Loucy (cell line): ENCODE results near the gene PTPRT.

Source experiments
- H2AFZ ChIP-seq: fragments of 200-600 bp; sonication (generic); 2 replicates; pipeline ENCODE4 v1.6.0; 2016; ENCODE audit warnings: antibody characterized with exemption, mild to moderate bottlenecking, low read length, moderate library complexity
- H3F3A ChIP-seq: fragments of 200-600 bp; 2 replicates; pipeline ENCODE4 v1.6.0; 2016; ENCODE audit warnings: antibody characterized with exemption, low read depth, mild to moderate bottlenecking
- H3K27me3 ChIP-seq: fragments of 200-600 bp; sonication (generic); 2 replicates; pipeline ENCODE4 v1.6.1; 2014; ENCODE audit warnings: low read length, mild to moderate bottlenecking; ENCODE audit not compliant: insufficient read depth, poor library complexity, severe bottlenecking
- H3K36me3 ChIP-seq: fragments of 200-600 bp; sonication (generic); 2 replicates; pipeline ENCODE4 v1.6.1; 2016; ENCODE audit warnings: low read length; ENCODE audit not compliant: insufficient read depth
- H3K4me1 ChIP-seq: fragments of 200-600 bp; sonication (generic); 2 replicates; pipeline ENCODE4 v1.5.1; 2014; ENCODE audit warnings: low read length, mild to moderate bottlenecking; ENCODE audit not compliant: insufficient read depth, poor library complexity, severe bottlenecking
- H3K4me2 ChIP-seq: fragments of 200-600 bp; sonication (generic); 2 replicates; pipeline ENCODE4 v1.6.0; 2014; ENCODE audit warnings: antibody characterized with exemption, low read length, low read depth, mild to moderate bottlenecking; ENCODE audit not compliant: poor library complexity, severe bottlenecking
- H3K4me3 ChIP-seq: fragments of 200-600 bp; sonication (generic); 2 replicates; pipeline ENCODE4 v1.5.1; 2014; ENCODE audit warnings: low read length, mild to moderate bottlenecking, mixed read lengths; ENCODE audit not compliant: poor library complexity, severe bottlenecking
- H3K79me2 ChIP-seq: fragments of 200-600 bp; sonication (generic); 2 replicates; pipeline ENCODE4 v1.6.1; 2014; ENCODE audit warnings: low read length; ENCODE audit not compliant: insufficient read depth
- H3K9ac ChIP-seq: fragments of 200-600 bp; sonication (generic); 2 replicates; pipeline ENCODE4 v1.6.0; 2014; ENCODE audit warnings: mild to moderate bottlenecking, low read depth, low read length, moderate library complexity; ENCODE audit not compliant: poor library complexity, severe bottlenecking
- H3K9me2 ChIP-seq: fragments of 200-600 bp; sonication (generic); replicated peaks from 2 replicates; pipeline ENCODE4 v1.6.1; 2016; ENCODE audit warnings: low read depth, low read length, mixed read lengths
- H3K9me3 ChIP-seq: fragments of 200-600 bp; sonication (generic); 2 replicates; pipeline ENCODE4 v1.6.1; 2014; ENCODE audit warnings: mild to moderate bottlenecking, antibody characterized with exemption, low read length, low read depth; ENCODE audit not compliant: insufficient read depth
- H4K20me1 ChIP-seq: fragments of 200-600 bp; sonication (generic); 2 replicates; pipeline ENCODE4 v1.6.0; 2014; ENCODE audit warnings: antibody characterized with exemption, low read length, mild to moderate bottlenecking; ENCODE audit not compliant: insufficient read depth, poor library complexity, severe bottlenecking
- EZH2phosphoT487 ChIP-seq: fragments of 200-600 bp; IDR thresholded peaks from 2 replicates; pipeline ENCODE4 v1.6.1; 2018; ENCODE audit warnings: antibody characterized with exemption, mild to moderate bottlenecking, moderate library complexity, borderline replicate concordance
- TF ChIP-seq, protein P1 (sequence below): fragments of 200-600 bp; sonication (generic); conservative IDR thresholded peaks from 2 replicates; pipeline ENCODE4 v1.5.1; 2014; ENCODE audit warnings: mild to moderate bottlenecking, antibody characterized with exemption, low read length

Gene PTPRT

DNA sequence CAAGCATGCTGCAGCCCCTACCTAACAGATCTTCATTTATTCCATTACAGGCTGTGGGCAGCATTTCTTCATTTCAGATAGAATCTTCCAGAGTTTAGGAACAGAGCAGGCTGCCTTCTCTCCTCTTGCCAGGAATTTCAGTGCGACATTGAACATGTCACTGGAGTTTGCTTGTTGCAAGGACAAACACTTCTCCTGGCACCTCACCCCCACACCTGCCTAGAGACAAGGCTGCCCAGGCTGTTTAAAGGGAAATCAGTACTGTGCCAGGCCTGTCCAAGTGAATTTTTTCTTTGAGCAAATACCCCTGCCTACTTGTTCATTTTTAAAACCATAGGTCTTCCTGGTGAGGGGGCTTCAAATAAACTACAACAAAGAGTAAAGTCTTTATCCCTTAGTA is 594.1 kb downstream of the PTPRT start:
- H3K36me3 ChIP-seq: no peaks in the 10 kb centered on the region
- H2AFZ ChIP-seq: no peak overlapping the region
- H3K79me2 ChIP-seq: no peaks in the 10 kb centered on the region
- no peaks in the 10 kb centered on the region for H3K27me3 ChIP-seq
- H3K4me1 ChIP-seq: no peaks in the 10 kb centered on the region
- no peaks in the 10 kb centered on the region for H3F3A ChIP-seq
- no peaks in the 10 kb centered on the region for H3K9me2 ChIP-seq
- no peak for TF ChIP-seq EZH2phosphoT487
- H4K20me1 ChIP-seq: no peaks in the 10 kb centered on the region
- no peak overlapping the region for H3K4me2 ChIP-seq
- no peak overlapping the region for H3K4me3 ChIP-seq
- no peaks in the 10 kb centered on the region for H3K9me3 ChIP-seq
- H3K9ac ChIP-seq: no peak overlapping the region

DNA sequence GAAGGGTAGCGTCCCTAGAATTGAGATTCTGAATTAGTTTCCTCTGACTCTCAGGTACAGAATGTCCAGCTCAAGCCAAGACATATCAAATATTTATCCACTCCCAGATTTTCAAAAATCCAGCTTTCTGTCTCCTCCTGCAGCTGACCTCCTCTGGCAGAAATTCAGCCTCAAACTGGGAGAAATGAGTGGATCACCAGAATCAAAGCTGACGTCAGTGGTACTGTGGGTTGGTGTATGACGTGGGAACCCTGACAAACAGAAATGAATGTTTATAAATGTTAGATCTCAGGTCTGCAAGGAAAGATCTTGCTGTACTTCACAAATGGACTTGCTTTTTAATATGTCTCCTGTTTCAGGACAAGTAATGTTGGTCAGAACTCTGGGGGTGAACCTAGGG is 595.0 kb downstream of the PTPRT start:
- H3K27me3 ChIP-seq: no peaks in the 10 kb centered on the region
- H3K9ac ChIP-seq: no peak overlapping the region
- no peaks in the 10 kb centered on the region for H3K36me3 ChIP-seq
- no peaks in the 10 kb centered on the region for H3F3A ChIP-seq
- no peaks in the 10 kb centered on the region for H3K9me3 ChIP-seq
- H3K79me2 ChIP-seq: no peaks in the 10 kb centered on the region
- no peaks in the 10 kb centered on the region for H4K20me1 ChIP-seq
- no peak overlapping the region for H3K4me3 ChIP-seq
- H3K9me2 ChIP-seq: no peaks in the 10 kb centered on the region
- H3K4me1 ChIP-seq: no peaks in the 10 kb centered on the region
- no peak overlapping the region for H3K4me2 ChIP-seq
- TF ChIP-seq, protein P1, sequence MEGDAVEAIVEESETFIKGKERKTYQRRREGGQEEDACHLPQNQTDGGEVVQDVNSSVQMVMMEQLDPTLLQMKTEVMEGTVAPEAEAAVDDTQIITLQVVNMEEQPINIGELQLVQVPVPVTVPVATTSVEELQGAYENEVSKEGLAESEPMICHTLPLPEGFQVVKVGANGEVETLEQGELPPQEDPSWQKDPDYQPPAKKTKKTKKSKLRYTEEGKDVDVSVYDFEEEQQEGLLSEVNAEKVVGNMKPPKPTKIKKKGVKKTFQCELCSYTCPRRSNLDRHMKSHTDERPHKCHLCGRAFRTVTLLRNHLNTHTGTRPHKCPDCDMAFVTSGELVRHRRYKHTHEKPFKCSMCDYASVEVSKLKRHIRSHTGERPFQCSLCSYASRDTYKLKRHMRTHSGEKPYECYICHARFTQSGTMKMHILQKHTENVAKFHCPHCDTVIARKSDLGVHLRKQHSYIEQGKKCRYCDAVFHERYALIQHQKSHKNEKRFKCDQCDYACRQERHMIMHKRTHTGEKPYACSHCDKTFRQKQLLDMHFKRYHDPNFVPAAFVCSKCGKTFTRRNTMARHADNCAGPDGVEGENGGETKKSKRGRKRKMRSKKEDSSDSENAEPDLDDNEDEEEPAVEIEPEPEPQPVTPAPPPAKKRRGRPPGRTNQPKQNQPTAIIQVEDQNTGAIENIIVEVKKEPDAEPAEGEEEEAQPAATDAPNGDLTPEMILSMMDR: no peak
- TF ChIP-seq EZH2phosphoT487: no peak
- H2AFZ ChIP-seq: no peak overlapping the region

DNA sequence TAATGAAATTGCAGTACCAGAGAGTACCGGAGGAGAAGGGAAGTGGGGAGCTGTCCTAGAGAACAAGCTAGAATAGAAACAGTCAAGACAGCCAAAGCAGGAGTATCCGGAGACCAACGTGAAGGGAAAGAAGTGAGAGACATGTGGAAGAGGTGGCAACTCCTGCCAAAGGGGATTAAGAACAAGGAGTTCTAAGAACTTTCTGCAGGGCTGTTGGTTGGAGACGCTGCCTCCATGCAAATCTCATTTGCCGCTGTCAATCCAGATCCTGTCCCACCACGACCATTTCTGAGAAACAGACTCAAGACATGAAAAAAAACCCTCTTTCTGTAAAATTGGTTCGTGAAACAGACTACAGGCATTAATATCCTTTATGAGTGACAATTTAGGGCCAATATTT is 595.7 kb downstream of the PTPRT start:
- H3K4me2 ChIP-seq: no peak overlapping the region
- no peaks in the 10 kb centered on the region for H3K4me1 ChIP-seq
- TF ChIP-seq, protein P1: no peak
- no peak for TF ChIP-seq EZH2phosphoT487
- H3K4me3 ChIP-seq: no peak overlapping the region
- H2AFZ ChIP-seq: no peak overlapping the region
- no peaks in the 10 kb centered on the region for H3K79me2 ChIP-seq
- H4K20me1 ChIP-seq: no peaks in the 10 kb centered on the region
- no peaks in the 10 kb centered on the region for H3K27me3 ChIP-seq
- no peaks in the 10 kb centered on the region for H3K9me3 ChIP-seq
- H3F3A ChIP-seq: no peaks in the 10 kb centered on the region
- no peak overlapping the region for H3K9ac ChIP-seq
- no peaks in the 10 kb centered on the region for H3K9me2 ChIP-seq
- H3K36me3 ChIP-seq: no peaks in the 10 kb centered on the region

DNA sequence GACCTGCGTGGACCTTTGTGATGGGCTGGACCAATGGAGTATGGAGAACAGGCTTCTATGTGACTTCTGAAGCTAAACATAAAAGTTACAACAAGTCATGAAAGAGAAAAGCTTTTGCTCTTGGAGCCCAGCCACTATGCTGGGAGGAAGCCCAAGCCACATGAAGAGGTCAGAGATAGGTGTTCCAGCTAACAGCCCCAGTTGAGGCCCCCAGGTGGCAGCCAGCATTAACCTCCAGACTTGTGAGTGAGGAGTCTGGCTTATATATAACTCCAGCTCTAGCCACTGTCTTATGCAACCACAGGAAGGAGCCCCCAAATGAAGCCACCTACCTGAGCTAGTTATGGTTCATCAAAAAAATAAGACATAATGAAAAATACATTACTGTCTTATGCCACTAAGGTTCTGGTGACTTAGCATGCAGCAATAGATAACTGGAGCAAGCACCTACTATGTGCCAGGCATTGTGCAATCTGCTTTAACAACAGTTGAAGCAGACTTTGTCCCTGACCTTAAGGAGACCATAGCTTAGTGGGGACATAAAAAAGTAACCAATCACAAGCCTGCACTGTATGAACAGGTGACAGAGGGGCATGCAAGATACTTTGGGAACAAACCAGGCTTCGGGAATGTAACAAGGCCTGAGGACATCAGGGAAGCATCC is 599.6 kb downstream of the PTPRT start:
- Histone ChIP-seq H4K20me1 (no peaks in the 10 kb centered on the region), H3K9ac (no peak overlapping the region), H3K27me3 (no peaks in the 10 kb centered on the region), H3K4me1 (no peaks in the 10 kb centered on the region), H3K9me2 (no peaks in the 10 kb centered on the region), H3K36me3 (no peaks in the 10 kb centered on the region), H3K4me2 (no peak overlapping the region), H3F3A (no peaks in the 10 kb centered on the region), H2AFZ (no peak overlapping the region), H3K79me2 (no peaks in the 10 kb centered on the region), H3K4me3 (no peak overlapping the region), H3K9me3 (no peaks in the 10 kb centered on the region)
- TF ChIP-seq, protein P1: no peak
- TF ChIP-seq EZH2phosphoT487: no peak
